Aorta (tissue), 5 donors: Measurements from ENCODE around the gene AGBL1. TPM values are rescaled to one million over a fixed set of nuclear protein-coding genes. Genes with fewer than 3 reads are reported as not detected.

Experiments used
- ATAC-seq: fragments of 200-7000 bp; cut with Tn5 transposase; one replicate; pipeline ENCODE4 v1.9.1; 2022; ENCODE audit warnings: moderate library complexity; ENCODE audit not compliant: low FRiP score
- DNase-seq, 2 donors: peaks; one replicate each; pipeline ENCODE4 v3.0.0-alpha.2; 2020
- H3K27ac ChIP-seq, 2 donors: one replicate each; pipeline ENCODE4 v1.5.1; 2013; ENCODE audit warnings: low read length in 2 of 2, mild to moderate bottlenecking in 2 of 2, moderate library complexity in 2 of 2, control low read depth in 1 of 2, inconsistent platforms in 1 of 2, low read depth in 1 of 2
- H3K27me3 ChIP-seq, 2 donors: one replicate each; pipeline ENCODE4 v1.6.1; 2013; ENCODE audit warnings: control low read depth in 1 of 2, low read length in 1 of 2, mild to moderate bottlenecking in 1 of 2, moderate library complexity in 1 of 2; ENCODE audit not compliant: insufficient read depth in 2 of 2, control insufficient read depth in 1 of 2
- H3K36me3 ChIP-seq, 2 donors: one replicate each; pipeline ENCODE4 v1.6.1; 2013; ENCODE audit warnings: control low read depth in 1 of 2, low read length in 1 of 2, mild to moderate bottlenecking in 1 of 2; ENCODE audit not compliant: insufficient read depth in 2 of 2, control insufficient read depth in 1 of 2
- H3K4me1 ChIP-seq, 2 donors: one replicate each; pipeline ENCODE4 v1.6.1; 2013; ENCODE audit warnings: low read length in 2 of 2, control low read depth in 1 of 2, mild to moderate bottlenecking in 1 of 2, moderate library complexity in 1 of 2; ENCODE audit not compliant: insufficient read depth in 2 of 2, control insufficient read depth in 1 of 2
- H3K4me3 ChIP-seq, 2 donors: one replicate each; pipeline ENCODE4 v1.5.1; 2013; ENCODE audit warnings: low read length in 2 of 2, control low read depth in 1 of 2, mild to moderate bottlenecking in 1 of 2
- H3K9me3 ChIP-seq: one replicate; pipeline ENCODE4 v1.6.1; 2013; ENCODE audit warnings: mild to moderate bottlenecking, low read length; ENCODE audit not compliant: control insufficient read depth
- WGBS, 2 donors: extraction: QIAGEN DNeasy Blood & Tissue Kit; methylation state at CpG; one replicate each; pipeline ENCODE4 v1.1.7; 2013; 5-methylcytosine and 5-hydroxymethylcytosine counted together
- intact Hi-C, 2 donors: fragments of 100-400 bp; cut with DNase I; formaldehyde crosslinking; loops; one replicate each; pipeline versions ENCODE4 v1.14.2 to v1.15.0; 2022
- polyA plus RNA-seq, 2 donors: library from polyadenylated mRNA; stranded (reverse); fragments of 200-250 nt; gene quantifications; one replicate each; pipeline ENCODE4 v1.2.3, GENCODE V29; 2013
- total RNA-seq, 2 donors: library from RNA; stranded (reverse); fragmentation: NEBNext Ultra II Directional; extraction: Animal tissue kit (Norgen Biotek cat#: 25700); gene quantifications; one replicate each; pipeline ENCODE4 v1.2.1, GENCODE V29; 2021
- donor health status: healthy with polysubstance abuse.
- donor health status: Bipolar disorder and iron deficiency.
- donor health status: DM: no; HTN: no; CAD: no.
- donor health status: DM: no; HTN: no; CAD: no.
- donor health status: DM: yes; HTN: yes; CAD: no.

Gene AGBL1
- total and polyA plus RNA-seq, 4 donors, result 0.21 TPM; not detected in 3

DNA sequence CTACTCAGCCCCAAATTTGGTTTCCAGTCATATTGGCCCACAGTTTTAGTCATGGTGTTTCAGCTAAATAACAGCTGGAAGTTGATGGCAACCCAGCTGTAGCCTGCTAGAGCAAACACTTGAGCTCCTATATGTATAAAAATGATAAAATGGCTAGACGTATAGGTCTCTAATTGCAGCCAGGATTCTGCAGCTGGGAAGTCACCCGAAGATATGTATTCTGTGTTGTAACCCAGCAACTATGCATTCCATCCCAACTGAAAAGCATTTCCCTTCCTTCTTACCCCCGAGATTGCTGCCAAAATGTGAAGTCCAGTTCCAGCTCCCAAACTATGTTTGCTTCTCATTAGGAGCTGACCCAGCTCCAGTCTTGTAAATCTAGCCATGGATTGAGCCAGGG lies 408.4 kb downstream of the AGBL1 start:
- Histone ChIP-seq H3K4me1 (no peaks in the 10 kb centered on the region), H3K27ac (no peak overlapping the region), H3K9me3 (no peaks in the 10 kb centered on the region), H3K4me3 (no peak overlapping the region), H3K36me3 (no peaks in the 10 kb centered on the region), H3K27me3 (peaks cover 0 to 2% of the 10 kb centered on the region in 2 donors)
- no peak for DNase-seq
- intact Hi-C loops, result no loop called here
- ATAC-seq, result no peak
- WGBS, 2 donors, result 30 to 34% methylated on average over 3 of the region's 3 CpGs

DNA sequence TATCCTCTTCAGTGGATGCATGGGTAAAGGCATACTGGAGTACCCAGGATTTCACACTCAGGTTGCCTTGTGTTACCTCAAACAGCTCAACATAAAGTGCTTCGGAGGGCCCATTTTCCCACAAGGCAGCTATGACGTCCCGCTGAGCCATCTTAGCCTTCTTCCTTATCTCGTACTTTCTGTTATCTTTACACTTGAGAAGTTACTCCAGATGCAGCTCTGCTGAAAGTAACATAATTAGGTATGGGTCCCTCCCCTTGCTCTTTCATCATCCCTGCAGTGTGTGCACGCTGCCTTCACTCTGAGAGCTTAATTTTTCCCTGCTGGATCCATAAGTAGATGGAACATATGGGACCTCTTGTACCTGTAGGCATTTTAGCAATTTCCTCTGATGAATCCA lies 410.3 kb downstream of the AGBL1 start:
- no peak for ATAC-seq
- WGBS, 2 donors, result 54 to 64% methylated on average over 5 of the region's 5 CpGs

DNA sequence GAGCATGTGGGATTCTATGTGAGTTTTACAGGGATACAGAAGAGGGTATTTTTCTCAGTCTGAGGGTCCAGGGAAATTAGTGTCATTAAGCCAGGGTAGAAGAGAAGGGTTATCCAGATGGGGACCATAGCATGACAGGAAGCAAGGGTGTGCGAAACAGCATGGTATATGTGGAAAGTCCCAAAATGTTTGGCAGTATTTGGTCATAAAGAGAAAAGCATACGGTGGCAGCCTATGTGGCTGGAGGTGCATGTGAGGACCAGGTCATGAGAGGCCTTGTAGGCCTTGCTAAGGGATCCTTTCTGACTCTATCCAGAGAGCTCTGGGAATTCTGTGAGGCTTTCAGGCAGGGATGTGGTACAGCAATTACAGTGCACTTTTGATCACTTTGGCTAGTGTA lies 411.4 kb downstream of the AGBL1 start:
- H3K27me3 ChIP-seq, result peaks cover 0 to 2% of the 10 kb centered on the region in 2 donors
- DNase-seq (no peak), ATAC-seq (no peak)
- H3K4me3 ChIP-seq, result no peak overlapping the region
- intact Hi-C loops, result no loop called here
- WGBS, 2 donors, result 87 to 90% methylated on average over 2 of the region's 2 CpGs
- no peaks in the 10 kb centered on the region for H3K36me3 ChIP-seq
- no peaks in the 10 kb centered on the region for H3K4me1 ChIP-seq
- H3K27ac ChIP-seq, result no peak overlapping the region
- H3K9me3 ChIP-seq, result no peaks in the 10 kb centered on the region

More for the DNA sequence above, 410.3 kb downstream of the AGBL1 start:
- Histone ChIP-seq H3K27me3 (peaks cover 0 to 2% of the 10 kb centered on the region in 2 donors), H3K4me1 (no peaks in the 10 kb centered on the region), H3K4me3 (no peak overlapping the region), H3K27ac (no peak overlapping the region), H3K36me3 (no peaks in the 10 kb centered on the region), H3K9me3 (no peaks in the 10 kb centered on the region)
- no peak for DNase-seq
- intact Hi-C loops, result no loop called here

DNA sequence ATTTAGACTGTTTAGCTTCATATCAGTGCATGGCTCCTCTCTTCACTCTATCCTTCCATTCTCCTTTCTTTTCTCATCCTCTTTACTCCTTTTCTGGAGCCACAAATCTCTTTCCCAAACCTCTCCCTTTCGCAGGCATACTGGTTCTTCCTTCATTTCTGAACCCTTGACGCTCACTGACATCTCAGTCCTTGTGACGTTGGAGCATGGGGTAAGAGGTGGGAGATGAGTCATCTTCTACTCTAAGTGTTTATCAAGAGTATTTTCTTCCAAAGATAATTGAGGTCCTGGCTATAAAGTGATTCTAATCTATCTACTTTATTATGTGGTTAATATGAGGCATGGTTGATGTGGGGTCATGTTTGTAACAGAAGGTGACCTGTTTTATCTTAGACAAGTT lies 414.2 kb downstream of the AGBL1 start:
- H3K36me3 ChIP-seq, result no peaks in the 10 kb centered on the region
- no peaks in the 10 kb centered on the region for H3K9me3 ChIP-seq
- intact Hi-C loops, result no loop called here
- H3K27ac ChIP-seq, result no peak overlapping the region
- DNase-seq, result no peak
- no peak overlapping the region for H3K4me3 ChIP-seq
- no peak for ATAC-seq
- WGBS, 2 donors, result 48 to 79% methylated on average over 3 of the region's 3 CpGs
- H3K4me1 ChIP-seq, result no peaks in the 10 kb centered on the region
- H3K27me3 ChIP-seq, result no peaks in the 10 kb centered on the region

DNA sequence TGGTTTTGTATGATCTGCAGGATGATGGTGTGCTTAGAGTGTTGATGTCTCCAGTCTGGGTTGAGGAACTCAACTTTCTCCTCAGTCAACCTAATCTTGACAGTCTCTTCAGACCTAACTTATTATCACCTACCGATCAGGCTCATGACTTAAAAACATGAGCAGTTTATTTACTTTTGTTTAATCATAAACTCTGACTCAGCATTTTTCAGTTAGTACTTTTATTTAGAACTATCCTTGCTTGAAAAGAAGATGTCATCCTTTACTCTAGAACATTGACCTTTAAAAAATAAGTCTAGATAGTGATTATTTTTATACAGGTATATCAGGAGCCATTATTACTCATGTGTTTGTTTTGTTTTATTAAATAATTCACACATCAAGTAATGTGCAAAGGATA lies 414.8 kb downstream of the AGBL1 start:
- DNase-seq, result no peak
- ATAC-seq, result no peak
- H3K36me3 ChIP-seq, result no peaks in the 10 kb centered on the region
- no peaks in the 10 kb centered on the region for H3K4me1 ChIP-seq
- no peak overlapping the region for H3K4me3 ChIP-seq
- no peak overlapping the region for H3K27ac ChIP-seq
- H3K27me3 ChIP-seq, result no peaks in the 10 kb centered on the region
- WGBS, 2 donors, result 68 to 75% methylated on average over 1 of the region's 1 CpG
- intact Hi-C loops, result no loop called here
- H3K9me3 ChIP-seq, result no peaks in the 10 kb centered on the region

DNA sequence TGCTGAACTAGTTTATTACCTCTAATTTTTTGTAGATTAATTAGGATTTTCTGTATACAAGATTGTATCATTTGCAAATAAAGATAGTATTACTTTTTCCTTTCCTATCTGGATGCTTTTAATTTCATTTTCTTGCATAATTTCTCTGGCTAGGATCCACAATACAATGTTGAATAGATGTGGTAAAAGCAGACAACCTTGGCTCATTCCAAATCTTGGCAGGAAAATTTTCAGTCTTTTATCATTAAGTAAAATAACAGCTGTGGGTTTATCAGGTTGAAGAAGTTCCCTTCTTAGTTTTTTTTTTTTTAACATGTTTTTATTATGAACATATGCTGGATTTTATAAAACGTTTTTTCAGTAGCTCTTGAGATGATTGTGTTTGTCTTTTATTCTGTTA lies 422.6 kb downstream of the AGBL1 start:
- no peaks in the 10 kb centered on the region for H3K27me3 ChIP-seq

DNA sequence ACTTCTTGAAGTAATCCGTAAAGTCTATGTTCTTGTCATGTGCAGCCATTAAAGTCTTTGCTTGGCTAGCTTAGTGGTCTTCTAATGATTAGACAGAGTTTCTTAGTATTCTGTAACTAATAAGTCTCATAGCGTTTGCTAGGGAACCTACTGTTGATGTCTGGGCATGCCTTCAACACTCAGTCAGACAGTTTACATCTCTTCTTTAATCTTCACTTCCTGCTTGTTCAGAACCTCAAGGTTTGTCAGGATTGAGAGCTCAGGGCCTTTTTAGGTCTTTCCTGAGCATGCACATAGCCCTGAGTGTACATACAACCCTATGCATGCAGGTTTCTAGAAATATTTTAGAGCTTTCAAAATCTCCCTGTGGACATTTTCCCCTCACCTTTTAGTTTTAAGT lies 426.3 kb downstream of the AGBL1 start:
- H3K27ac ChIP-seq, result no peak overlapping the region
- H3K4me3 ChIP-seq, result no peak overlapping the region
- 84 to 86% methylated on average over 2 of the region's 2 CpGs for WGBS, 2 donors
- no peak for DNase-seq
- H3K4me1 ChIP-seq, result no peaks in the 10 kb centered on the region
- intact Hi-C loops, result no loop called here
- peaks cover 2% of the 10 kb centered on the region for H3K9me3 ChIP-seq
- H3K36me3 ChIP-seq, result no peaks in the 10 kb centered on the region
- no peak for ATAC-seq
- H3K27me3 ChIP-seq, result no peaks in the 10 kb centered on the region

More for the DNA sequence above, 422.6 kb downstream of the AGBL1 start:
- DNase-seq, result no peak
- ATAC-seq, result no peak
- intact Hi-C loops, result no loop called here
- H3K4me1 ChIP-seq, result no peaks in the 10 kb centered on the region
- H3K36me3 ChIP-seq, result no peaks in the 10 kb centered on the region
- H3K27ac ChIP-seq, result no peak overlapping the region
- WGBS, 2 donors, result 7 to 10% methylated on average over 1 of the region's 1 CpG
- H3K4me3 ChIP-seq, result no peak overlapping the region
- H3K9me3 ChIP-seq, result peaks cover 2% of the 10 kb centered on the region

DNA sequence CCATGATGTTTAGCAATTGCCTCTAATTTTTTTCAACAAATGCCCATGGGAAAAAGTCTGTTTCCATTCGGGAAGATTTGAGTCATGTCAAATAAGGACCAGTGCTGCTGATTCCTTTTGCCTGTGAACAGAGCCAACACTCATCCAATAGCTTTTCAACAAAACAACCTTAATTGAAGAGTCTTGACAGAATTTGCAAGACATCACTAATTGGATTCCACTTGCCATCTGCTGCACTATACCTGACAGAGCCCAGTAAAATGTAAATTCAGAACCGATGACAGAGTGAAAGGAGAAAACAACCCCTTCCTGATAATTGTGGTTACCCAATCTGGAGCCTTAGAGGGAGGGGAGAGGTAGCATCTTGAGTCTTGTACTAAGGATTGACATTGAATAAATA lies 426.7 kb downstream of the AGBL1 start:
- Histone ChIP-seq H3K9me3 (peaks cover 2% of the 10 kb centered on the region), H3K4me1 (no peaks in the 10 kb centered on the region), H3K4me3 (no peak overlapping the region), H3K27ac (no peak overlapping the region), H3K27me3 (no peaks in the 10 kb centered on the region), H3K36me3 (no peaks in the 10 kb centered on the region)
- intact Hi-C loops, result no loop called here
- ATAC-seq, result no peak
- no peak for DNase-seq
- WGBS, 2 donors, result 44 to 72% methylated on average over 2 of the region's 2 CpGs

DNA sequence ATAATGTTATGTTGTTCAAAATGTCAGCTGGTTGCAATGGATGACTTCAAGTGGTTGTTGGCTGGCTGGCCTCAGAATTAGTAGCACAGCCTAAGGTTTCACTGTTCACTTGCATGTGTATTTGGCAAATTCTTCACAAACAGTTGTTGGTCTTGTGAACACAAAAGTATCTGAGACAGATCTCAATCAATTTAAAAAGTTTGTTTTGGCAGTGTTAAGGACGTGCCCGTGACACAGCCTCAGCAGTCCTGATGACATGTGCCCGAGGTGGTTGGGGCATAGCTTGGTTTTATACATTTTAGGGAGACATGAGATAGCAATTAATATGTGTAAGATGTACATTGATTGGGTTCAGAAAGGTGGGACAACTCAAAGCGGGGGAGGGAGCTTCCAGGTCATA lies 436.0 kb downstream of the AGBL1 start:
- Histone ChIP-seq H3K4me1 (no peaks in the 10 kb centered on the region), H3K4me3 (no peak overlapping the region), H3K27me3 (no peaks in the 10 kb centered on the region), H3K36me3 (no peaks in the 10 kb centered on the region), H3K27ac (no peak overlapping the region), H3K9me3 (no peaks in the 10 kb centered on the region)
- intact Hi-C loops, result no loop called here
- DNase-seq, result no peak
- no peak for ATAC-seq
- 66 to 73% methylated on average over 4 of the region's 4 CpGs for WGBS, 2 donors
